Small intestine (tissue), 7 donors: ENCODE measurements around the gene ANKMY2. TPM values are rescaled to one million over a fixed set of nuclear protein-coding genes. Genes with fewer than 3 reads are reported as not detected.

ENCODE experiments used
- DNase-seq, 2 donors: peaks; one replicate each; pipeline versions ENCODE4 v3.0.0 to v3.0.0-alpha.2; 2013
- FAIRE-seq: peaks from 2 replicates; lab custom pipeline; 2012; peaks lifted over from hg19 to GRCh38; lab: Jason Lieb, UNC
- H3K27ac ChIP-seq, 3 donors: one replicate each; pipeline ENCODE4 v1.5.1; 2013; ENCODE audit warnings: low read length in 2 of 3, mild to moderate bottlenecking in 2 of 3, control low read depth in 1 of 3, inconsistent platforms in 1 of 3, low read depth in 1 of 3, moderate library complexity in 1 of 3
- H3K27me3 ChIP-seq, 3 donors: one replicate each; pipeline ENCODE4 v1.6.1; 2013; ENCODE audit warnings: low read length in 3 of 3, inconsistent platforms in 1 of 3; ENCODE audit not compliant: control insufficient read depth in 3 of 3, insufficient read depth in 3 of 3
- H3K36me3 ChIP-seq, 3 donors: one replicate each; pipeline ENCODE4 v1.6.1; 2013; ENCODE audit warnings: low read length in 3 of 3, inconsistent platforms in 1 of 3, low read depth in 1 of 3, mild to moderate bottlenecking in 1 of 3, moderate library complexity in 1 of 3; ENCODE audit not compliant: control insufficient read depth in 3 of 3, insufficient read depth in 2 of 3
- H3K4me1 ChIP-seq, 3 donors: one replicate each; pipeline ENCODE4 v1.6.1; 2013; ENCODE audit warnings: low read length in 2 of 3, inconsistent platforms in 1 of 3, low read depth in 1 of 3, mild to moderate bottlenecking in 1 of 3, moderate library complexity in 1 of 3; ENCODE audit not compliant: control insufficient read depth in 3 of 3, insufficient read depth in 2 of 3
- H3K4me3 ChIP-seq, 3 donors: one replicate each; pipeline ENCODE4 v1.5.1; 2013; ENCODE audit warnings: low read length in 3 of 3, control low read depth in 1 of 3, inconsistent platforms in 1 of 3, low read depth in 1 of 3, mild to moderate bottlenecking in 1 of 3, moderate library complexity in 1 of 3
- H3K9me3 ChIP-seq, 2 donors: one replicate each; pipeline ENCODE4 v1.6.1; 2013; ENCODE audit warnings: low read depth in 1 of 2, low read length in 1 of 2; ENCODE audit not compliant: control insufficient read depth in 2 of 2, insufficient read depth in 1 of 2
- WGBS, 3 donors: extraction: QIAGEN DNeasy Blood & Tissue Kit; methylation state at CpG; one replicate each; pipeline ENCODE4 v1.1.7; 2013; 5-methylcytosine and 5-hydroxymethylcytosine counted together
- polyA plus RNA-seq, 4 donors: library from polyadenylated mRNA; stranded (reverse) in 3 of 4; unstranded in 1 of 4; fragments of 200-250 nt in 3 of 4; fragments of 120-200 nt in 1 of 4; gene quantifications; one replicate each; pipeline versions ENCODE4 v1.2.1 to v1.2.3, GENCODE V29; 2013
- donor health status: healthy with polysubstance abuse.
- donor health status: control.
- donor health status: control.
- donor health status: Bipolar disorder and iron deficiency.
- donor health status: healthy.

The ANKMY2 gene
- polyA plus RNA-seq, 4 donors, result 13.9 to 37.9 (median 14.2) TPM

GRCh38 chr7:16590424-16590823 lies 55.1 kb downstream of the ANKMY2 start:
- Histone ChIP-seq H3K9me3 (peaks cover 0 to 6% of the 10 kb centered on the region in 2 donors), H3K27ac (no peak overlapping the region), H3K27me3 (no peaks in the 10 kb centered on the region), H3K36me3 (no peaks in the 10 kb centered on the region), H3K4me3 (no peak overlapping the region), H3K4me1 (peaks cover 0 to 6% (median 2%) of the 10 kb centered on the region in 3 donors)
- FAIRE-seq (no peak), DNase-seq (peak; percentile 63 to 78)
- 9 to 27% (median 20%) methylated on average over 1 of the region's 1 CpG for WGBS, 3 donors

- no peak for DNase-seq
- no peak for FAIRE-seq
Measured at GRCh38 chr7:16589881-16590280, 55.7 kb downstream of the ANKMY2 start.

GRCh38 chr7:16587790-16588189 lies 57.8 kb downstream of the ANKMY2 start:
- DNase-seq (no peak), FAIRE-seq (no peak)
- H3K4me1 ChIP-seq, result peaks cover 0 to 6% (median 2%) of the 10 kb centered on the region in 3 donors
- H3K36me3 ChIP-seq, result no peaks in the 10 kb centered on the region
- no peak overlapping the region for H3K4me3 ChIP-seq
- peaks cover 0 to 7% of the 10 kb centered on the region in 2 donors for H3K9me3 ChIP-seq
- H3K27me3 ChIP-seq, result no peaks in the 10 kb centered on the region
- WGBS, 3 donors, result 80 to 90% (median 88%) methylated on average over 6 of the region's 6 CpGs
- H3K27ac ChIP-seq, result no peak overlapping the region

More at GRCh38 chr7:16589881-16590280, 55.7 kb downstream of the ANKMY2 start:
- Histone ChIP-seq H3K27me3 (no peaks in the 10 kb centered on the region), H3K4me1 (peaks cover 0 to 6% (median 2%) of the 10 kb centered on the region in 3 donors), H3K4me3 (no peak overlapping the region), H3K9me3 (peaks cover 0 to 7% of the 10 kb centered on the region in 2 donors), H3K36me3 (no peaks in the 10 kb centered on the region), H3K27ac (no peak overlapping the region)
- 66 to 85% (median 72%) methylated on average over 2 of the region's 2 CpGs for WGBS, 3 donors

GRCh38 chr7:16587129-16587528 lies 58.4 kb downstream of the ANKMY2 start:
- H3K36me3 ChIP-seq, result no peaks in the 10 kb centered on the region
- H3K27ac ChIP-seq, result no peak overlapping the region
- 84 to 89% (median 88%) methylated on average over 3 of the region's 3 CpGs for WGBS, 3 donors
- DNase-seq (no peak), FAIRE-seq (no peak)
- H3K9me3 ChIP-seq, result peaks cover 0 to 7% of the 10 kb centered on the region in 2 donors
- no peak overlapping the region for H3K4me3 ChIP-seq
- H3K27me3 ChIP-seq, result no peaks in the 10 kb centered on the region
- H3K4me1 ChIP-seq, result peaks cover 0 to 6% (median 0%) of the 10 kb centered on the region in 3 donors

GRCh38 chr7:16586081-16586874 lies 59.3 kb downstream of the ANKMY2 start:
- peaks cover 0 to 7% of the 10 kb centered on the region in 2 donors for H3K9me3 ChIP-seq
- no peak overlapping the region for H3K27ac ChIP-seq
- FAIRE-seq (no peak), DNase-seq (no peak)
- H3K36me3 ChIP-seq, result no peaks in the 10 kb centered on the region
- H3K4me3 ChIP-seq, result no peak overlapping the region
- no peaks in the 10 kb centered on the region for H3K27me3 ChIP-seq
- 78 to 96% (median 90%) methylated on average over 42 of the region's 42 CpGs for WGBS, 3 donors
- peaks cover 0 to 6% (median 0%) of the 10 kb centered on the region in 3 donors for H3K4me1 ChIP-seq

GRCh38 chr7:16585540-16585939 lies 60.0 kb downstream of the ANKMY2 start:
- Histone ChIP-seq H3K9me3 (peaks cover 0 to 7% of the 10 kb centered on the region in 2 donors), H3K4me1 (peaks cover 0 to 1% (median 0%) of the 10 kb centered on the region in 3 donors), H3K4me3 (no peak overlapping the region), H3K36me3 (no peaks in the 10 kb centered on the region), H3K27me3 (no peaks in the 10 kb centered on the region), H3K27ac (no peak overlapping the region)
- 94 to 96% (median 95%) methylated on average over 17 of the region's 17 CpGs for WGBS, 3 donors
- FAIRE-seq, result no peak
- DNase-seq, result no peak

GRCh38 chr7:16583834-16584233 lies 61.7 kb downstream of the ANKMY2 start:
- H3K36me3 ChIP-seq, result no peaks in the 10 kb centered on the region
- H3K4me1 ChIP-seq, result no peaks in the 10 kb centered on the region
- WGBS, 3 donors, result 92 to 95% (median 93%) methylated on average over 7 of the region's 7 CpGs
- FAIRE-seq (no peak), DNase-seq (no peak)
- no peaks in the 10 kb centered on the region for H3K27me3 ChIP-seq
- no peak overlapping the region for H3K27ac ChIP-seq
- H3K9me3 ChIP-seq, result peaks cover 0 to 7% of the 10 kb centered on the region in 2 donors
- no peak overlapping the region for H3K4me3 ChIP-seq

- Histone ChIP-seq H3K36me3 (no peaks in the 10 kb centered on the region), H3K4me3 (no peak overlapping the region), H3K9me3 (peaks cover 0 to 7% of the 10 kb centered on the region in 2 donors), H3K27ac (no peak overlapping the region), H3K4me1 (no peaks in the 10 kb centered on the region), H3K27me3 (no peaks in the 10 kb centered on the region)
- DNase-seq (no peak), FAIRE-seq (no peak)
- WGBS, 3 donors, result 18 to 34% (median 29%) methylated on average over 1 of the region's 1 CpG
Measured at GRCh38 chr7:16581286-16581685, 64.3 kb downstream of the ANKMY2 start.
